GM19328 (cell line): ENCODE results near the gene SRC.

Experiments used
- ATAC-seq: cut with Tn5 transposase; IDR thresholded peaks from one replicate; pipeline ENCODE4 v1.9.1; 2021; ENCODE audit warnings: mild to moderate bottlenecking, moderate library complexity; ENCODE audit not compliant: unreplicated experiment

The SRC gene

DNA sequence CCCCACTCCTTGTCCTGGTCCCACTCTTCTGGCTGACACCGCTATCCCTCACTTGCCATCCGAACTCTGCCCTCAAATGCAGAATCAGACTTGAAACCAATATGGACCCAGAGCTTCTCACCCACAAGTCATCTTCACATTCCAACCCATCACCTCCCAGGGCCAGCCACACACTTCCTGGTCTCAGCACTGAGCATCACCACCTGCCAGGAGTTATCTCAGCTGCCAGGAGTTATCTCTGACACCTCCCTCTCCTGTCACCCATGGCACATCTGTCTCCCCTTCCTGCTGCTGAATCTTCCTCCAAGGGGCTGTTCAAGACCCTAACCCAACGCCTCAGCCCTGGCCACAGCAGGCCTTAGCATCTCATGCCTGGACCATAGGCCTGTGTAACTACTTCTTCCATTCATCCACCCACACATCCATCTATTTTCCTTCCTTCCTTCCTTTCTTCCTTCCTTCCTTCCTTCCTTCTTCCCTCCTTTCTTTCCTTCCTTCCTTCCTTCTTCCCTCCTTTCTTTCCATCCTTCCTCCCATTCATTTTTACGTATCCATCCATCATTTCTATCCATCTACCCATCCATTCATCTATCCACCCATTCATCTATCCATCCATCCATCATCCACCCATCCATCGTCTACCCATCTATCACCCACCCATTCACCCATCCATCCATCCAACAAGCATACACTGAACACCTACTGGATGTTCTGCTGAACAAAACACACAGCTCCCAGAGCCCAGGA, 100.5 kb downstream of the SRC start:
- ATAC-seq: no peak

DNA sequence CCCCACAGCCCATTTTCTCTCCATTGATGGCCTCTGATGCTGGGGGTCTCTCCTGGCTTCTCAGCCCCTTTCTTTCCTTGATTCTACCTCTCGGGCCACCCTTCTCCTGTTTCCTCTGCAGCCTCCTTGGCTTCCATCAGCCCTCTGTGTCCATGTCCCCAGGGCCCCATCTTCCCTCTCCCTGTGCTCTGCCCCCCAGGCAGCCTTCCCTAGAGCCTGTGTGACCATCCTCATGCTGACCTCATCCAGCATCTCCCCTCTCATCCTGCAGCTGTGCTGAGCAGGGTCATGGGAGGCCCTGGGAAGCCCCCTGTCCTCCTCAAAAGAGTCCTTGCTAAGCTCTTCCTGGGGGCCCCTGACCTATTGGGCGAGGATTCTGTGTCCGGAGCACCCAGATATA, 101.7 kb downstream of the SRC start:
- no peak for ATAC-seq

DNA sequence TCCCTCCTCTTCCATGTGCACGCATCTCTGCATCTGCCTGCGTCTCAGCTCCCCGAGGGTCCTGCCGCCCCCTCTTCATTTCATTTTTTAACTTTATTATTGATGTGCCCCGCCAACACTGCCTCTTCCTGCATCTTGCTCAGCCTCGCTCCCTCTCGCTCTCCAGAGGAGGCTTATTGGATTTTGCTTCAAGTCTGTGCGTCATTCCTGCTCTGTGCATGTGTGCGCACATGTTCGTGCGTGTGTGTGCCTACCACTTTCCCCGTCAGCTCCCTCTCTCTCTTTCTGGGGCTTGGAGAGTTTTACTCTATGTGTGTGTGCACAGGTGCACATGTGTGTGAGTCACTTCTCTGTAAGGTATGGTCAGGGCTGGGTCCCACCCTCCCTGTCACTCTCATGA, 103.3 kb downstream of the SRC start:
- no peak for ATAC-seq

DNA sequence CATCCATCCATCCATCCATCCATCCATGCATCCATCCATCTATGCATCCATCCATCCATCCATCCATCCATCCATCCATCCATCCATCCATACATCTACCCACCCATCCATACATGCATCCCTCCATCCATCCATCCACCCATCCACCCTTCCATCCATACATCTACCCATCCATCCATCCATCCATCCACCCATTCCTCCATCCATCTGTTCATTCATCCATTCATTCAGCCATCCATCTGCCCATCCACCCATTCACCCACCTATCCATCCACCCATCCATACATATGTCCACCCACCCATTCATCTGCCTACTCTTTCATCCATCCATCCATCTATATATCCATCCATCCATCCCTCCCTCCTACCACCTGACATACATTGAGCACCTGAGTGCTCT, 104.4 kb downstream of the SRC start:
- no peak for ATAC-seq

DNA sequence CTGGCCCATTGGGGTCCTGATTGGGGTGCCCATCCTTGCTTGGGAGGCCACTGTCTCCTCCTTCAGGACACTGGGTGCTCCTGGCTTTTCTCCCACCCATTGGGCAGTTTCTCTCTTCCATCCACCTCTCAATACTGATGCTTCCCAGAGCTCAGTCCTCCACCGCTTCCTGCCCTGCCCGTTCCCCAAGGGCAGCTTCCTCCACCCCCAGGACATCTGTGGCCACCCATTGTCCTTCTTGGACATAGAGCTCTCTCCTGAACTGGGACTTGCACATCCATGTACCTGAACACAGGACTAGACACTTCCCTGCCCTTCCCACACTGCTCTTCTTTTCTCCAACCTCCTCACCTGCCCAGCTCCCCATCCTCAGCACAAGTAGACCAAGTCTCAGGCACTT, 105.7 kb downstream of the SRC start:
- ATAC-seq: no peak

DNA sequence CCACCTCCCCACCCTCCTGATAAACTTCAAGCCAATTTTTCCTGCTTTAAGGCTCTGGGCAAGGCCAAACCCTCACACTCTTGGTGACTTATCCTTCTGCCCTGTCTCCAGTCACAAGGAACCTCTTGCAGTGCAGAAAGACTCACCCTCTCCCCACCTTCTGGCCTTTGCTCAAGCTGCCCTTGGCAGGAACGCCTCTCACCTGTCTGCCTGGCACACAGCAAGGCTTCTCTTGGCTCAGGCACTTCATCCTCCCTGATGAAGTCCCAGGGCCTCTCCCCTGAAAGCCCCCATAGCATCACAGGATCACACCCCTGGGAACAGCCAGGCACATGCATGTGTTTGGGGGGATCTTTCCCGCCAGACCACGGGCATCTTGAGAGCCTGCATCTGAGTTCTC, 106.3 kb downstream of the SRC start:
- ATAC-seq: no peak

DNA sequence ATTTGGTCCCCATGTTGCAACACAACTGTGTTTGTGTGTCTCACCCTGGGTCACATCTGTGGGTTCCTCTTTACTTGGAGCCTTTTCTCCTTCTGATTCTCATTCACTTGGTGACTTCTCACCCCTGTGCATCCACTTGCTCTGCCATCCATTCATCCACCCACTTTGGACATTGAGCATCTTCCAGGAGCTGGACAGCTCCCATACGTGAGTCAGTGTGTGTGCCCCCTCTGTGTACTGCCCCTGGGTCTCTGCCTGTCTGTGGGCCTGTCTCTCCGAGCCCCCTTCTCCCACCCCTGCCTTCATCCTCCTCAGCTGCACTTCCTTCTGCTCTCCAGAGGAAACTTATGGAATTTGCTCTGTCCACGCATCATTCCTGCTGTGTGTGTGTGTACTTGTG, 107.3 kb downstream of the SRC start:
- ATAC-seq: no peak

DNA sequence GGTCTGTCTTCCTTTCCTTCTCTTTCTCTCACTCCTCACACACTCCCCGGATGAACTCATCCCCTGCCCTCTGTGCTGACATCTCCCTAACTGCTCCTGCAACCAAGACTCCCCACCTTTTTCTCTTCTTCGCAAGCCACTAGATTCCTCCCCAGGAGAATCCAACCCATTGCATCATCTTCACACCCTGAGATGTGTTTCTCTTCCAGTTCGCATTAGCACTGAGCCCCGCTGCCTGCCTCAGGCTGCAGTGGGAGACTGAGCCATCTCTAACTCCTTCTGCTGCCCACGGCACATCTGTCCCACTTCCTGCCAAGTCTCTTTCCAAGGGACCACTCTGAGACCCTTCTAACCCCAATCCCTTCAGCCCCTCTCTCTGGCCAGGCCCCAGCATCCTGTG, 107.9 kb downstream of the SRC start:
- ATAC-seq: no peak

DNA sequence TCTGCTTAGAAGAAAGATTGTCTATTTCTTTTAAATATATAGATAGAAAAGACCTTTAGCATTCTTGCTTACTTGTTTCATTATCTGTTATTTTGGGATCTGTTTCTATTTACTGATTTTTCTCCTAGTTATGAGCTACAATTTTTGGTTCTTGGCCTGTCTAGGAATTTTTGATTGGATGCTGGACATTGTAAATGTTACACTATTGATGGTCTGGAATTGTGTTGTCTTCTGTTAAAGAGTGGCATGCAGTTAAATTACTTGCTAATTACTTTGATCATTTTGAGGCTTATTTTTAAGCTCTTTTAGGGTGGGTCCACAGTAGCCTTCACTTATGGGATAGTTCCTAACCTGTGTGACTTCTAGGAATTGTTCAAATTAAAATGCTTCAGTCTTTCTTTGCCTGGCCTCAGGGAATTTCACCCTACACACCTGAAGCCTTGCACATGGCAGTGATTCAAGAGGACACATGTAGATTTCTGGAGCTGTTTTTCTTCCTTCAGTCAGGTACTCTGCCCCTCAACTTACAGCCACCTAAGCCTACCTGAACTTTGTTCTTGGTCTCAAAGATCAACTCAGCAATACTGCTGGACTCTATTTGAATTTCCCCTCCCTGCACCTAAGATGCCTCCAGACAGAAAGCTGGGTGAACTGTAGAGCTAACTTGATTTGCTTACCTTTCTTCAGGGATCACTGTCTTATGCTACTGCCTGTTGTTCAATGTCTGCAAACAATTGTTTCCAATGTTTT, 108.9 kb downstream of the SRC start:
- ATAC-seq: no peak
